Measurements from ENCODE around the gene MTNR1A.

DNA sequence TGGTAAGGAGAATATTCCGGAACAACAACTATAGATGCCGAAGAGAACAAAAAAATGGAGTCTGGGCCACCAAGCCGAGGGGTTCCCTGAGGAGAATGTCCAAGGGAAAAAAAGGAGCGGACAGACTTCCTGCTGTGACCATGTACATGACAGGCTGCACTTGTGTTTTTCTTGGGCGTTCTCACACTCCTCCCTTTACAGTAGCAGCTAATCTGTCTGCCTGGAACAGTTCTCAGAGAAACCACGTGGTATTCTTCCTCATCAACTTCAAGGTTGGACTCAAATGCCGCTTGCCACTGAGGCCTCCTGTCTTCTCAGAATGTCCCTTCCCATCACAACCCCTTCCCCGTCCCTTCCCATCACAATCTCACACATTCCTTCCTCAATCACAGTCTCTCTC lies 30.8 kb upstream of the MTNR1A start:
- TF ChIP-seq, protein P1, sequence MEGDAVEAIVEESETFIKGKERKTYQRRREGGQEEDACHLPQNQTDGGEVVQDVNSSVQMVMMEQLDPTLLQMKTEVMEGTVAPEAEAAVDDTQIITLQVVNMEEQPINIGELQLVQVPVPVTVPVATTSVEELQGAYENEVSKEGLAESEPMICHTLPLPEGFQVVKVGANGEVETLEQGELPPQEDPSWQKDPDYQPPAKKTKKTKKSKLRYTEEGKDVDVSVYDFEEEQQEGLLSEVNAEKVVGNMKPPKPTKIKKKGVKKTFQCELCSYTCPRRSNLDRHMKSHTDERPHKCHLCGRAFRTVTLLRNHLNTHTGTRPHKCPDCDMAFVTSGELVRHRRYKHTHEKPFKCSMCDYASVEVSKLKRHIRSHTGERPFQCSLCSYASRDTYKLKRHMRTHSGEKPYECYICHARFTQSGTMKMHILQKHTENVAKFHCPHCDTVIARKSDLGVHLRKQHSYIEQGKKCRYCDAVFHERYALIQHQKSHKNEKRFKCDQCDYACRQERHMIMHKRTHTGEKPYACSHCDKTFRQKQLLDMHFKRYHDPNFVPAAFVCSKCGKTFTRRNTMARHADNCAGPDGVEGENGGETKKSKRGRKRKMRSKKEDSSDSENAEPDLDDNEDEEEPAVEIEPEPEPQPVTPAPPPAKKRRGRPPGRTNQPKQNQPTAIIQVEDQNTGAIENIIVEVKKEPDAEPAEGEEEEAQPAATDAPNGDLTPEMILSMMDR (IDR thresholded peaks at IDR 0.05; ENCODE audit: low read depth, low read length) = no peak
- no peak for TF ChIP-seq EZH2phosphoT487 (IDR thresholded peaks at IDR 0.05; ENCODE audit: low read depth)

Measured in OCI-LY3 (cell line).